Liver (tissue), 9 donors: ENCODE results near the gene SPI1. TPM values are rescaled to one million over a fixed set of nuclear protein-coding genes. Genes with fewer than 3 reads are reported as not detected.
A peak's percentile ranks its signal among the peaks of the same experiment; 100 is the strongest.

Experiments
- DNase-seq: peaks from one replicate; pipeline ENCODE4 v3.0.0-alpha.2; 2017; ENCODE audit warnings: low spot score
- H3K27ac ChIP-seq, 2 donors: one replicate each; pipeline ENCODE4 v1.7.0; 2013; ENCODE audit warnings: inconsistent platforms in 2 of 2, low read length in 2 of 2, control low read depth in 1 of 2, low read depth in 1 of 2, mild to moderate bottlenecking in 1 of 2
- H3K27me3 ChIP-seq, 4 donors: one replicate each; pipeline versions ENCODE4 v1.6.1 to v1.7.0; 2013; ENCODE audit warnings: low read length in 3 of 4, inconsistent platforms in 1 of 4, mild to moderate bottlenecking in 1 of 4, moderate library complexity in 1 of 4; ENCODE audit not compliant: control insufficient read depth in 4 of 4, insufficient read depth in 4 of 4
- H3K36me3 ChIP-seq, 4 donors: one replicate each; pipeline versions ENCODE4 v1.6.1 to v1.7.0; 2013; ENCODE audit warnings: low read length in 3 of 4, mild to moderate bottlenecking in 3 of 4, low read depth in 1 of 4, moderate library complexity in 1 of 4; ENCODE audit not compliant: control insufficient read depth in 4 of 4, insufficient read depth in 3 of 4
- H3K4me1 ChIP-seq, 4 donors: one replicate each; pipeline versions ENCODE4 v1.6.1 to v1.7.0; 2013; ENCODE audit warnings: low read length in 3 of 4, mild to moderate bottlenecking in 3 of 4, moderate library complexity in 1 of 4; ENCODE audit not compliant: control insufficient read depth in 4 of 4, insufficient read depth in 4 of 4
- H3K4me3 ChIP-seq, 3 donors: one replicate each; pipeline versions ENCODE4 v1.6.1 to v1.7.0; 2013; ENCODE audit warnings: low read length in 3 of 3, control low read depth in 1 of 3, low read depth in 1 of 3, mild to moderate bottlenecking in 1 of 3
- H3K9ac ChIP-seq, 2 donors: one replicate each; pipeline ENCODE4 v1.7.0; 2013; ENCODE audit warnings: low read length in 2 of 2, mild to moderate bottlenecking in 2 of 2, moderate library complexity in 2 of 2, control low read depth in 1 of 2, low read depth in 1 of 2
- H3K9me3 ChIP-seq, 4 donors: one replicate each; pipeline versions ENCODE4 v1.6.1 to v1.7.0; 2013; ENCODE audit warnings: low read length in 3 of 4; ENCODE audit not compliant: control insufficient read depth in 4 of 4
- ATF3 ChIP-seq: IDR thresholded peaks from 2 replicates; pipeline ENCODE4 v1.6.1; 2016; ENCODE audit warnings: antibody characterized with exemption
- CTCF ChIP-seq: fragments of 150-350 bp; IDR thresholded peaks from 2 replicates; pipeline ENCODE4 v1.5.1; 2017; ENCODE audit warnings: improper control_type of control experiment, low read depth, low read length; ENCODE audit not compliant: missing input control
- FOXA2 ChIP-seq: IDR thresholded peaks from 2 replicates; pipeline ENCODE4 v1.6.1; 2016; ENCODE audit warnings: antibody characterized with exemption
- GABPA ChIP-seq, 2 donors: IDR thresholded peaks in 1 of 2; conservative IDR thresholded peaks in 1 of 2; 2 replicates each; pipeline ENCODE4 v1.6.1; 2016; ENCODE audit warnings: antibody characterized with exemption in 2 of 2, mild to moderate bottlenecking in 1 of 2, moderate library complexity in 1 of 2
- HNF4A ChIP-seq, 2 donors: conservative IDR thresholded peaks; 2 replicates each; pipeline ENCODE4 v1.6.1; 2016; ENCODE audit warnings: antibody characterized with exemption in 2 of 2, mild to moderate bottlenecking in 2 of 2
- HNF4G ChIP-seq: IDR thresholded peaks from 2 replicates; pipeline ENCODE4 v1.6.1; 2016; ENCODE audit warnings: antibody characterized with exemption
- JUND ChIP-seq, 2 donors: IDR thresholded peaks; 2 replicates each; pipeline ENCODE4 v1.6.1; 2016; ENCODE audit warnings: antibody characterized with exemption in 2 of 2
- MAX ChIP-seq: IDR thresholded peaks from 2 replicates; pipeline ENCODE4 v1.6.1; 2016; ENCODE audit warnings: antibody characterized with exemption
- NR2F2 ChIP-seq: IDR thresholded peaks from 2 replicates; pipeline ENCODE4 v1.6.1; 2016; ENCODE audit warnings: antibody characterized with exemption
- RAD21 ChIP-seq, 2 donors: IDR thresholded peaks; 2 replicates each; pipeline ENCODE4 v1.6.1; 2016; ENCODE audit warnings: antibody characterized with exemption in 2 of 2, mild to moderate bottlenecking in 2 of 2
- REST ChIP-seq: IDR thresholded peaks from 2 replicates; pipeline ENCODE4 v1.6.1; 2016; ENCODE audit warnings: antibody characterized with exemption, mild to moderate bottlenecking
- RXRA ChIP-seq, 2 donors: IDR thresholded peaks; 2 replicates each; pipeline ENCODE4 v1.6.1; 2017 to 2018; ENCODE audit warnings: antibody characterized with exemption in 2 of 2, mild to moderate bottlenecking in 1 of 2
- SP1 ChIP-seq: IDR thresholded peaks from 2 replicates; pipeline ENCODE4 v1.6.1; 2018; ENCODE audit warnings: antibody characterized with exemption, mild to moderate bottlenecking
- TAF1 ChIP-seq: conservative IDR thresholded peaks from 2 replicates; pipeline ENCODE4 v1.6.1; 2016; ENCODE audit warnings: antibody characterized with exemption, mild to moderate bottlenecking
- WGBS: extraction: QIAGEN DNeasy Blood & Tissue Kit; methylation state at CpG from one replicate; pipeline ENCODE4 v1.1.7; 2013; 5-methylcytosine and 5-hydroxymethylcytosine counted together
- polyA plus RNA-seq, 2 donors: library from polyadenylated mRNA; stranded (reverse) in 1 of 2; unstranded in 1 of 2; fragments of 200-250 nt in 1 of 2; fragments of >200 nt in 1 of 2; fragmentation: Nextera tagmentation in 1 of 2; extraction: Ambion mirVana in 1 of 2; gene quantifications; one replicate each; pipeline versions ENCODE4 v1.2.1 to v1.2.3, GENCODE V29; 2013 to 2015
- total RNA-seq, 2 donors: library from RNA; depleted of rRNA; stranded (reverse); fragments of >200 nt; gene quantifications; one replicate each; pipeline ENCODE4 v1.2.3, GENCODE V29; 2014
- donor health status: healthy.
- donor health status: healthy.
- donor health status: healthy.
- donor health status: healthy.
- donor health status: healthy.

The SPI1 gene
- total and polyA plus RNA-seq, 4 donors: 2.3 to 14.4 (median 13.3) TPM

GRCh38 chr11:47400768-47401279 is 22.5 kb upstream of the SPI1 start:
- Histone ChIP-seq H3K4me3 (peak overlapping the region in 1 of 3 donors; percentile 51), H3K9ac (peak overlapping the region in 1 of 2 donors; percentile 3), H3K9me3 (no peaks in the 10 kb centered on the region), H3K27me3 (no peaks in the 10 kb centered on the region), H3K36me3 (no peaks in the 10 kb centered on the region), H3K4me1 (peaks cover 2 to 11% (median 7%) of the 10 kb centered on the region in 4 donors), H3K27ac (peak overlapping the region; percentile 51 to 59)
- TF ChIP-seq JUND (IDR thresholded peaks at IDR 0.05) (no peak), NR2F2 (no peak), TAF1 (no peak)
- 45% methylated on average over 8 of the region's 8 CpGs for WGBS
- DNase-seq: no peak

DNA sequence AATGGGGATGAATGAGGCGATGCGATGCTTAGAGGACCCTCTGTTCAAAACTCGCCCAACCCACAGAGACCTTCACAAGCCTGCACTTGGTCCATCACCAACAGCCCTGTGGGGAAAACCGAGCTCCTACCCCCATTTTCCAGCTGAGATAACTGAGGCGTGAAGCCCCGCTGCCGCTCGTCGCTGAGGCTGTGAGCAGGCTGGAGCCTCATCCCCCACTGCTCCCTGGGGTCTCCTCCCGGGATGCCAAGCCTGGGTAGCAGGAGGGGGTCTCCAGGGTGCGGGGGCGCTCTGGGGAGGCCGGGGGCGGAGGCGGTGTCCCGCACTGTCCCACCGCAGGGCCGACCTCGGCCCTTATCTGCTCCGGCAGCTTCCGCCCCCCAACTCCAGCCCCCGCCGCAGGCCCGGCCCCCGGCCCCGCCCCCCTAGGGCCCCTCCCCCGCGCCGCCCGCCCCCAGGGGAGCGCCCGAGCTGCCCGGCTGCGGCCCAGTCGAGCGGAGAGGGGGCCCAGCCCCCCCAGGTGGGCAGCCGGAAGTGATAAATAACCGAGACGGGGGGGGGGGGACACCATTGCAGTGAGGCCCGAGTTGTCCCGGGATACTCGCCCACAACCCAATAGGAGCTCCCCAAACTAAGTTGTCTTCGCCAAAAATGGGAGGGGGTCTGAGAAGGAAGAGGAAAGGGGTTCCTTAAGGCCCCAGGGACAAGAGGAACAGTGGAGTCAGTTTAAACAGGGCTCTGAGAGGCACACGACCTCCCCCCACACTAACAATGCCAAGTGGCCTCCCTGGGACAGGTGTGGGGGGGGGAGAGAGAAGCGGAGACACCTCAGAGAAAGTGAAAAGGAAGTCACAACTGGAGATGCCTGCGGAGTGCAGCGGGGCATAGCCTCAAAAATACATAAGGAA is 21.8 kb upstream of the SPI1 start:
- TF ChIP-seq RAD21 (IDR thresholded peaks at IDR 0.05) (no peak), RXRA (IDR thresholded peaks at IDR 0.05) (no peak), FOXA2 (no peak), REST (no peak), HNF4A (conservative IDR thresholded peaks at IDR 0.05) (no peak), TAF1 (no peak), CTCF (no peak), ATF3 (no peak), GABPA (IDR thresholded peaks at IDR 0.05 in 1 of 2, conservative IDR thresholded peaks at IDR 0.05 in 1 of 2) (no peak), HNF4G (no peak), SP1 (no peak), NR2F2 (no peak), MAX (no peak), JUND (IDR thresholded peaks at IDR 0.05) (no peak)
- 8% methylated on average over 47 of the region's 47 CpGs for WGBS
- DNase-seq: no peak

More for the DNA sequence above, 21.8 kb upstream of the SPI1 start:
- Histone ChIP-seq H3K27ac (peak overlapping the region; percentile 51 to 59), H3K9me3 (no peaks in the 10 kb centered on the region), H3K36me3 (no peaks in the 10 kb centered on the region), H3K4me3 (peak overlapping the region in 1 of 3 donors; percentile 51), H3K27me3 (no peaks in the 10 kb centered on the region), H3K4me1 (peaks cover 2 to 11% (median 7%) of the 10 kb centered on the region in 4 donors), H3K9ac (peak overlapping the region; percentile 3 to 58)
